ENCODE measurements around the gene ITPR3.

ITPR3 gene

GRCh38 chr6:33640361-33640760 is 19.2 kb downstream of the ITPR3 start:
- DNase-seq, result no peak

GRCh38 chr6:33641144-33641543 is 20.0 kb downstream of the ITPR3 start:
- no peak for DNase-seq

GRCh38 chr6:33641602-33642001 is 20.5 kb downstream of the ITPR3 start:
- no peak for DNase-seq

- DNase-seq, result no peak
Measured at GRCh38 chr6:33642897-33643296, 21.8 kb downstream of the ITPR3 start.

GRCh38 chr6:33651403-33651802 is 30.3 kb downstream of the ITPR3 start:
- no peak for DNase-seq

- DNase-seq, result no peak
Measured at GRCh38 chr6:33652002-33652401, 30.9 kb downstream of the ITPR3 start.

- no peak for DNase-seq
Measured at GRCh38 chr6:33654831-33655554, 33.9 kb downstream of the ITPR3 start.

GRCh38 chr6:33656844-33657243 is 35.7 kb downstream of the ITPR3 start:
- no peak for DNase-seq

- no peak for DNase-seq
Measured at GRCh38 chr6:33658982-33659689, 38.0 kb downstream of the ITPR3 start.

GRCh38 chr6:33659986-33660385 is 38.9 kb downstream of the ITPR3 start:
- DNase-seq, result no peak

GRCh38 chr6:33661106-33661838 is 40.1 kb downstream of the ITPR3 start:
- DNase-seq, result no peak

GRCh38 chr6:33662318-33662717 is 41.2 kb downstream of the ITPR3 start:
- no peak for DNase-seq

- no peak for DNase-seq
Measured at GRCh38 chr6:33663028-33663427, 41.9 kb downstream of the ITPR3 start.

GRCh38 chr6:33663727-33664449 is 42.8 kb downstream of the ITPR3 start:
- no peak for DNase-seq

GRCh38 chr6:33664506-33665057 is 43.5 kb downstream of the ITPR3 start:
- DNase-seq, result no peak

GRCh38 chr6:33665957-33666356 is 44.8 kb downstream of the ITPR3 start:
- DNase-seq, result no peak

GRCh38 chr6:33667072-33667471 is 46.0 kb downstream of the ITPR3 start:
- no peak for DNase-seq

GRCh38 chr6:33667776-33668175 is 46.7 kb downstream of the ITPR3 start:
- DNase-seq, result no peak

GRCh38 chr6:33668328-33668727 is 47.2 kb downstream of the ITPR3 start:
- no peak for DNase-seq

GRCh38 chr6:33668914-33669313 is 47.8 kb downstream of the ITPR3 start:
- DNase-seq, result peak; percentile 37

GRCh38 chr6:33670086-33670660 is 49.1 kb downstream of the ITPR3 start:
- DNase-seq, result no peak

- DNase-seq, result no peak
Measured at GRCh38 chr6:33670971-33671743, 50.0 kb downstream of the ITPR3 start.

Data from stimulated activated CD4-positive, alpha-beta T cell treated with anti-CD3 and anti-CD28 coated beads, Interleukin-1b, Interleukin-23, amount 100 ng/mL, for 48 hours (primary cell).